Body of pancreas (tissue), 4 donors: Measurements from ENCODE around the gene MYO16.

Experiments
- POLR2A ChIP-seq, 3 donors: fragments of 450-650 bp; IDR thresholded peaks; one replicate each; pipeline ENCODE4 v1.6.1; 2016; ENCODE audit warnings: antibody characterized with exemption in 3 of 3, mild to moderate bottlenecking in 2 of 3
- TF ChIP-seq, protein P1 (sequence below), 7 experiments: fragments of 450-650 bp in 4 of 7; fragments of 200-600 bp in 3 of 7; sonication (generic) in 3 of 7; IDR thresholded peaks; one replicate each; pipeline ENCODE4 v1.5.1; 2016 to 2019; ENCODE audit warnings: antibody characterized with exemption in 7 of 7

DNA sequence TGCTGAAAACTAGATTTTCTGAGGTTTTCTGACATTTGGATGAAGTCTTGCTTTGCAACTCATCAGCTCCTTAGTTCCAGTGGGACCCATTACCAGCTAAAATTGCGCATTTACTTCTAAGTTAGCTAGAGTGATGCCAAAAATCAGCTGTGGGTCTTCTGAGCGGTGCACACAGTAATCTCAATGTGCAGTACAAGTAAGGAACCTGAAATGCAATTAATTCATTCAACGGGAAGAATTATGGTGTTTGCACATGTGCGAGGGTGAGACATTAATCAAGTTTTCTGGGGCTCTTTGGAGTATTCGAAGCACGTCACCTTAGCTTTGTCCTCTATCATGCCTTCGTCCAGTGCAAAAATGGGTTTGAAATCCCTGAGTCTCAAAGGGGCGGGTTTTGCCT, 146.2 kb downstream of the MYO16 start:
- TF ChIP-seq POLR2A (IDR thresholded peaks at IDR 0.05) = no peak
- TF ChIP-seq, protein P1, sequence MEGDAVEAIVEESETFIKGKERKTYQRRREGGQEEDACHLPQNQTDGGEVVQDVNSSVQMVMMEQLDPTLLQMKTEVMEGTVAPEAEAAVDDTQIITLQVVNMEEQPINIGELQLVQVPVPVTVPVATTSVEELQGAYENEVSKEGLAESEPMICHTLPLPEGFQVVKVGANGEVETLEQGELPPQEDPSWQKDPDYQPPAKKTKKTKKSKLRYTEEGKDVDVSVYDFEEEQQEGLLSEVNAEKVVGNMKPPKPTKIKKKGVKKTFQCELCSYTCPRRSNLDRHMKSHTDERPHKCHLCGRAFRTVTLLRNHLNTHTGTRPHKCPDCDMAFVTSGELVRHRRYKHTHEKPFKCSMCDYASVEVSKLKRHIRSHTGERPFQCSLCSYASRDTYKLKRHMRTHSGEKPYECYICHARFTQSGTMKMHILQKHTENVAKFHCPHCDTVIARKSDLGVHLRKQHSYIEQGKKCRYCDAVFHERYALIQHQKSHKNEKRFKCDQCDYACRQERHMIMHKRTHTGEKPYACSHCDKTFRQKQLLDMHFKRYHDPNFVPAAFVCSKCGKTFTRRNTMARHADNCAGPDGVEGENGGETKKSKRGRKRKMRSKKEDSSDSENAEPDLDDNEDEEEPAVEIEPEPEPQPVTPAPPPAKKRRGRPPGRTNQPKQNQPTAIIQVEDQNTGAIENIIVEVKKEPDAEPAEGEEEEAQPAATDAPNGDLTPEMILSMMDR (IDR thresholded peaks at IDR 0.05) = no peak
